Gastroesophageal sphincter (tissue), 4 donors: ENCODE results near the gene TBC1D5. TPM values are rescaled to one million over a fixed set of nuclear protein-coding genes. Genes with fewer than 3 reads are reported as not detected.
"Not testable (repeated sequence)": the region's sequence is repeated elsewhere in the genome, so short reads cannot be mapped to it uniquely, and the experiment has no call there.

Source experiments
- ATAC-seq: fragments of 150-250 bp; one replicate; pipeline ENCODE4 v1.9.1; 2016; ENCODE audit warnings: mild to moderate bottlenecking, moderate library complexity
- H3K27ac ChIP-seq, 4 donors: fragments of 200-600 bp; sonication (generic) in 3 of 4; 1 replicate in 3 of 4; 2 replicates in 1 of 4; pipeline ENCODE4 v1.5.1; 2016 to 2019
- H3K27me3 ChIP-seq: fragments of 200-600 bp; sonication (generic); one replicate; pipeline ENCODE4 v1.5.1; 2019
- H3K36me3 ChIP-seq, 2 donors: fragments of 200-600 bp; sonication (generic); one replicate each; pipeline ENCODE4 v1.5.1; 2019; ENCODE audit warnings: control low read depth in 1 of 2
- H3K4me1 ChIP-seq, 3 donors: fragments of 200-600 bp; sonication (generic); 1 replicate in 2 of 3; 2 replicates in 1 of 3; pipeline ENCODE4 v1.5.1; 2016 to 2019; ENCODE audit warnings: control low read depth in 2 of 3
- H3K4me3 ChIP-seq, 2 donors: fragments of 200-600 bp; sonication (generic); one replicate each; pipeline ENCODE4 v1.5.1; 2019; ENCODE audit warnings: mild to moderate bottlenecking in 1 of 2, moderate library complexity in 1 of 2
- H3K9me3 ChIP-seq, 3 donors: fragments of 200-600 bp; sonication (generic); one replicate each; pipeline ENCODE4 v1.5.1; 2017 to 2019; ENCODE audit warnings: control low read depth in 2 of 3
- EP300 ChIP-seq: sonication (generic); formaldehyde crosslinking; IDR thresholded peaks from one replicate; pipeline ENCODE4 v1.6.1; 2017; ENCODE audit warnings: antibody characterized with exemption, mild to moderate bottlenecking
- POLR2A ChIP-seq, 2 donors: fragments of 450-650 bp; IDR thresholded peaks; one replicate each; pipeline ENCODE4 v1.6.1; 2017; ENCODE audit warnings: antibody characterized with exemption in 2 of 2, mild to moderate bottlenecking in 2 of 2, moderate library complexity in 1 of 2
- POLR2AphosphoS5 ChIP-seq: sonication (generic); formaldehyde crosslinking; IDR thresholded peaks from one replicate; pipeline ENCODE4 v1.6.1; 2017; ENCODE audit warnings: antibody characterized with exemption
- WGBS, 2 donors: methylation state at CpG; one replicate each; pipeline ENCODE4 v1.1.5; 2018; ENCODE audit warnings: low coverage in 1 of 2; 5-methylcytosine and 5-hydroxymethylcytosine counted together
- total RNA-seq, 4 donors: library from RNA; depleted of rRNA; stranded (reverse); fragments of >200 nt; gene quantifications; one replicate each; pipeline ENCODE4 v1.1.0, GENCODE V29; 2016
- TF ChIP-seq, protein P1 (sequence below), 4 experiments: fragments of 200-600 bp in 2 of 4; fragments of 450-650 bp in 2 of 4; sonication (generic) in 1 of 4; IDR thresholded peaks; one replicate each; pipeline ENCODE4 v1.5.1; 2017 to 2019; ENCODE audit warnings: antibody characterized with exemption in 4 of 4, mild to moderate bottlenecking in 2 of 4, moderate library complexity in 2 of 4

The TBC1D5 gene
- total RNA-seq, 4 donors from 2014 or later = 59.5 to 66.6 (median 61.6) TPM

- Histone ChIP-seq H3K9me3 (no peaks in the 10 kb centered on the region), H3K27me3 (no peaks in the 10 kb centered on the region), H3K4me1 (no peaks in the 10 kb centered on the region), H3K4me3 (no peak overlapping the region), H3K36me3 (no peaks in the 10 kb centered on the region), H3K27ac (no peak overlapping the region)
- WGBS, 2 donors = 59 to 66% methylated on average over 2 of the region's 2 CpGs
- no peak for ATAC-seq
- TF ChIP-seq POLR2AphosphoS5 (no peak), EP300 (no peak), POLR2A (IDR thresholded peaks at IDR 0.05) (no peak)
- TF ChIP-seq, protein P1, sequence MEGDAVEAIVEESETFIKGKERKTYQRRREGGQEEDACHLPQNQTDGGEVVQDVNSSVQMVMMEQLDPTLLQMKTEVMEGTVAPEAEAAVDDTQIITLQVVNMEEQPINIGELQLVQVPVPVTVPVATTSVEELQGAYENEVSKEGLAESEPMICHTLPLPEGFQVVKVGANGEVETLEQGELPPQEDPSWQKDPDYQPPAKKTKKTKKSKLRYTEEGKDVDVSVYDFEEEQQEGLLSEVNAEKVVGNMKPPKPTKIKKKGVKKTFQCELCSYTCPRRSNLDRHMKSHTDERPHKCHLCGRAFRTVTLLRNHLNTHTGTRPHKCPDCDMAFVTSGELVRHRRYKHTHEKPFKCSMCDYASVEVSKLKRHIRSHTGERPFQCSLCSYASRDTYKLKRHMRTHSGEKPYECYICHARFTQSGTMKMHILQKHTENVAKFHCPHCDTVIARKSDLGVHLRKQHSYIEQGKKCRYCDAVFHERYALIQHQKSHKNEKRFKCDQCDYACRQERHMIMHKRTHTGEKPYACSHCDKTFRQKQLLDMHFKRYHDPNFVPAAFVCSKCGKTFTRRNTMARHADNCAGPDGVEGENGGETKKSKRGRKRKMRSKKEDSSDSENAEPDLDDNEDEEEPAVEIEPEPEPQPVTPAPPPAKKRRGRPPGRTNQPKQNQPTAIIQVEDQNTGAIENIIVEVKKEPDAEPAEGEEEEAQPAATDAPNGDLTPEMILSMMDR (IDR thresholded peaks at IDR 0.05) = no peak
Measured at GRCh38 chr3:17655743-17656142, 86.7 kb downstream of the TBC1D5 start.

GRCh38 chr3:17649748-17650147 lies 92.7 kb downstream of the TBC1D5 start:
- H3K4me1 ChIP-seq, H3K27ac ChIP-seq, H3K36me3 ChIP-seq, ATAC-seq, H3K4me3 ChIP-seq, H3K27me3 ChIP-seq, H3K9me3 ChIP-seq: not testable (repeated sequence)
- 86 to 100% methylated on average over 2 of the region's 4 CpGs for WGBS, 2 donors

- H3K36me3 ChIP-seq, ATAC-seq, H3K4me3 ChIP-seq, H3K27me3 ChIP-seq, H3K27ac ChIP-seq, H3K9me3 ChIP-seq: not testable (repeated sequence)
- H3K4me1 ChIP-seq = peaks cover 0 to 19% (median 0%) of the 10 kb centered on the region in 3 donors
- 92 to 100% methylated on average over 8 of the region's 8 CpGs for WGBS, 2 donors
Measured at GRCh38 chr3:17648630-17649355, 93.6 kb downstream of the TBC1D5 start.

DNA sequence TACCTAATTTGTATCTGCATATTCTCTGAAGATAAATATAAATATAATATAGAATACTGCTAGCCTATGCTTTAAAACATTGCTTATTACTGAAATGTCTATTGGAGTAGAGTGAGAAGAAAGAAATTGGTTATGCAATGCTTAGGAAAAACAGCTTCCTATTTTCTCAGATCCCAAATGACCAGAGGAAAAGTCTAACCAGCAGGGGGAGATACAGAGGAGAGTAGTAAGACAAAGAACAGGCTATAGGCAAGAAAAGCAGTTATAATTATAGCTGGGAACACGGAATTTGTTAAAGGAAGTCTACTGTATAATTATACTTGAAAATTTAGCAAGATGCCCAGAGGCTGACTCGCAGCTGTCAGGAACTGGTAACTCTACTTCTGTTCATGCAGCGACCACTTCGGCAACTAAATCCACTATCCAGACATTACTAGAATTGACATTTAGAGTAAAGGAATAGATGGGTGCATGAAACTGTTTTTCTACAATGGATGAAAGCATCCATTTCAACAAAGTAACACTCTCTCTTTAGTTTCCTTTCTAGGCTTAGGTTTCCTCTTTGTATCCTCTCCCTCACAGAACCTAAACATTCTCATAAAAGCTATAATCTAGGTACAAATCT lies 97.2 kb downstream of the TBC1D5 start:
- 28 to 38% methylated on average over 4 of the region's 4 CpGs for WGBS, 2 donors
- H3K4me1 ChIP-seq = peaks cover 0 to 23% (median 0%) of the 10 kb centered on the region in 3 donors
- ATAC-seq = no peak

GRCh38 chr3:17643691-17644090 lies 98.7 kb downstream of the TBC1D5 start:
- no peak overlapping the region for H3K4me3 ChIP-seq
- H3K27ac ChIP-seq = no peak overlapping the region
- WGBS, 2 donors = 26 to 40% methylated on average over 4 of the region's 4 CpGs
- ATAC-seq = no peak
- TF ChIP-seq EP300 (no peak), POLR2A (IDR thresholded peaks at IDR 0.05) (no peak)
- TF ChIP-seq, protein P1 (IDR thresholded peaks at IDR 0.05) = no peak
- H3K9me3 ChIP-seq = no peaks in the 10 kb centered on the region
- no peaks in the 10 kb centered on the region for H3K27me3 ChIP-seq
- no peaks in the 10 kb centered on the region for H3K36me3 ChIP-seq
- H3K4me1 ChIP-seq = peaks cover 0 to 32% (median 0%) of the 10 kb centered on the region in 3 donors

More for the DNA sequence above, 97.2 kb downstream of the TBC1D5 start:
- Histone ChIP-seq H3K27me3 (no peaks in the 10 kb centered on the region), H3K27ac (no peak overlapping the region), H3K9me3 (no peaks in the 10 kb centered on the region), H3K36me3 (no peaks in the 10 kb centered on the region), H3K4me3 (no peak overlapping the region)
- TF ChIP-seq, protein P1 (IDR thresholded peaks at IDR 0.05) = peak; percentile 45 to 71 (median 56)
- TF ChIP-seq POLR2AphosphoS5 = no peak

DNA sequence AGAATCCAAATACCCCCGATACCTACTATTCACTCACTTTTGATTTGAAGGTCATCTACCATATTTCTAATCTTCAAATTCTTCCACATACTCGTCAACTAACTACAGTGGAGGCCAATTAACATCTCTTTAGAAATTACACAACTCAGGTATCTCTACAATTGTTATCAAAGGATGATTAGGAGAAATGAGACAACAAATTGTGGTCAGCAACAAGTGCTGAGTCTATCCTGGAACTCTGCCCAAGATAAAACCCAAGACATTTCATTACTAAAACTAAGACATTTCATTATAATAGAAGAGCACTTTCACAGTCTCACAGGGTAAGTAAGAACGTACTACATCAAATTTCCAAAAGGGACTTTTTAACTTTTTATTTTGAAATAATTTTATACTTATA lies 100.0 kb downstream of the TBC1D5 start:
- peaks cover 0 to 32% (median 0%) of the 10 kb centered on the region in 3 donors for H3K4me1 ChIP-seq
- H3K36me3 ChIP-seq = no peaks in the 10 kb centered on the region
- ATAC-seq = no peak
- no peak overlapping the region for H3K27ac ChIP-seq
- no peaks in the 10 kb centered on the region for H3K9me3 ChIP-seq
- TF ChIP-seq, protein P1 (IDR thresholded peaks at IDR 0.05) = no peak
- no peak for TF ChIP-seq POLR2AphosphoS5
- no peak for TF ChIP-seq EP300
- TF ChIP-seq POLR2A (IDR thresholded peaks at IDR 0.05) = no peak
- no peaks in the 10 kb centered on the region for H3K27me3 ChIP-seq
- H3K4me3 ChIP-seq = no peak overlapping the region
- WGBS, 2 donors = 87 to 100% methylated on average over 3 of the region's 3 CpGs
